Limb (tissue), 2 donors: ENCODE data around the gene CROCC2.

ENCODE experiments used
- DNase-seq, 2 donors: peaks; one replicate each; pipeline ENCODE4 v3.0.0-alpha.2; 2016; ENCODE audit errors: extremely low spot score in 2 of 2

CROCC2 gene

DNA sequence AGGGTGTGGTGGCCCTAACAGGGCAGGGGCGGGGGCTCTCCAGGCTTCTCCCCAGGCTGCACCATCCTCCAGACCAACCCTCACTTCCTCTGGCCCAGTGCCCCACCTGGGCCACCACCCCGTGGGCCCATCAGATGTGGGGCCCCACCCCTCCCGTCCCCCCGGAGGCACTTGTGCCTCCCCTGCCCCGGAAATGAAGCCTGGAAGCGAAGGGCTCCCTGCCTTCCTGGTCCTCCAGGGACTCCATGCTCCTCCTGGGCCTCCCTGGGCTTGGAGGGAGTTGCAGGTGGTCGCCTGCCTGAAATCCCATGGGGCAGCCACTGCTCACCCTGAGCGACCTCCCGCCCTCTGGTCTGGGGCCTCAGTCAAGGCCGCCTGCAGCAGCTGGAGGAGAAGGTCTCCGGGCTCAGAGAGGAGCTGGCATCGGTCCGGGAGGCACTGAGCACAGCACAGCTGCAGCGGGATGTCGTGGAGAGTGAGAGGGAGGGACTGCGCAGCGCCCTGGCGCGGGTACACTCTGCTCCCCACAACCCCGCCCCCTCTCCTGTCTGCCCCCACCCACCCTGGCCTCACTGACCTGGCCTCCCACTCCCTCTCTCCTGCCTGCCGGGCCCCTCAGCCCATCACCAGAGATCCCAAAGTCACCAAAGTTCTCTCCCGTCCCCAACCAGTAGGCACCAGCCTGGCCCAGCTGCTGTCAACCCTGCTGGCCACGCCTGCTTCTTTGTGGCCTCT lies 28.0 kb downstream of the CROCC2 start:
- peak in 1 of 2 donors; percentile 28 for DNase-seq

GRCh38 chr2:240934701-240935102 lies 28.6 kb downstream of the CROCC2 start:
- no peak for DNase-seq

DNA sequence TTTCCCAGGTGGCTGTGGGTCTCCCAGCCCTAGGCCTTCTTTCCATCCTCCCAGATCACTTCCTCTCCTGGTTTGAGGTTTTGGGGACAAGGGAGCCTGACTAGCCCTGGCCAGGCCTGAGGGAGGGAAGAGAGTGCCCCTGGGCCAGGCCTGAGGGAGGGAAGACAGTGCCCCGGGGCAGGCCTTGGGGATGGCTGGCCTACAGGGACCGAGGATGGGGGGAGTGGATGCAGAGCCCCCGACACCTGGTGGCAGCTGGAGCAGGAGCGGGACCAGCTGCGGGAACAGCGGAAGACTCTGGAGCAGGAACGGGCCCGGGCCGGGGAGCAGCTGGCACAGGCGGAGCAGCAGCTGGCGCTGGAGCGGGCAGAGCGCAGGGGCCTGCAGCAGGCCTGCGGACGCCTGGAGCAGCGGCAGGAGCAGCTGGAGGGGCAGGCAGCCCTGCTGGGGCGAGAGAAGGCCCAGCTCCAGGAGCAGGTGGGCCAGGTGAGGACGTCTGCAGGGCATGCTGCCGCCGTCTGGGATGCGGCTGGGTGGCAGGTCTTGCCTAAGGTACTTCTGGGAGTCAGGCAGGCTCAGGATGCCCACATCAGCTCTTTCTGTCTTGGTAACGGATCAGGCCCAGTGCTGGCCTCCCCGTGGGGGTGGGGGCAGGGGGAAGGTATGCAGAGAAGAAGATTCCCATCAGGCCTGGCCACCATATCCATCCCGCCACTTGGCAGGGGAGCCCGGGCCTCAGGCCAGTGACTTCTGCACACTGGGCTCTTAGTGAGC lies 29.2 kb downstream of the CROCC2 start:
- DNase-seq: peak in 1 of 2 donors; percentile 42

GRCh38 chr2:240936106-240936505 lies 30.0 kb downstream of the CROCC2 start:
- DNase-seq: no peak

DNA sequence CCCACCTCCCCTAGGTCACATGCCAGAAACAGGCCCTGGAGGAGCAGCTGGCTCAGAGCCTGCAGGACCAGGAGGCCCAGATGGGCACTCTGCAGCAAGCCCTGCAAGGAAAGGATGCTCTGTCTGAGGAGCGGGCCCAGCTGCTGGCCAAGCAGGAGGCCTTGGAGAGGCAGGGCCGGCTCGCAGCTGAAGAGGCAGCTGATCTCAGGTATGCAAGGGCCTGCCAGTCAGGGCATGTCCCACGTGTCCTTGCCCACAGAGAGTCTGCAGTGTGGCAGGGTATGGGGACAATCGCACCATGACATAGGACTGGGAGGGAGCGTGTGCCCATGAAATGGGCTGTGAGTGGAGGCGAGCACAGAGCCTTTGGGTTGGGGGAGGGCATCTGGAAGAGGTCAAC lies 39.9 kb downstream of the CROCC2 start:
- DNase-seq: no peak

GRCh38 chr2:240946654-240947053 lies 40.5 kb downstream of the CROCC2 start:
- no peak for DNase-seq

- DNase-seq: no peak
These were observed 41.0 kb downstream of the CROCC2 start for GRCh38 chr2:240947176-240947575.

DNA sequence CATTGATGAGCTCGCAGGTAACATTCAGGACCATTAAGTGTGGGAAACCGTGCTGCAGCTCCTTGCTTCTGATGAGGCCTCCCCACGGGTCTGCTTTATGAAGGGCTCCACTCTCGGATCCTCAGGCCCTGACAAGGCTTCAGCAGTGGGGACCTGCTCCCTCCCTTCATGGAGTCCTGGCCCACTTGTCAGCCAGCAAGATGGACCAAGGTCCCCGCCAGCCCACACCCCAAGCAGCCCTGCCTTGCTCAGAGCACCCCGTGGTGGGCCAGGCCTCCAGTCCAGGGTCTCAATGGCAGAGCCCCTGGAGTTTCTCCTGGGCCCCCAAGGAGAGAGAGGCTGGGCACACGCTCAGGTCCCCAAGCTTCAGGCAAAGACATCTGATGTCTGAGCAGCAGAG lies 41.5 kb downstream of the CROCC2 start:
- no peak for DNase-seq

- no peak for DNase-seq
These were observed 42.0 kb downstream of the CROCC2 start for GRCh38 chr2:240948086-240948485.

GRCh38 chr2:240948905-240949790 lies 43.0 kb downstream of the CROCC2 start:
- DNase-seq: no peak

DNA sequence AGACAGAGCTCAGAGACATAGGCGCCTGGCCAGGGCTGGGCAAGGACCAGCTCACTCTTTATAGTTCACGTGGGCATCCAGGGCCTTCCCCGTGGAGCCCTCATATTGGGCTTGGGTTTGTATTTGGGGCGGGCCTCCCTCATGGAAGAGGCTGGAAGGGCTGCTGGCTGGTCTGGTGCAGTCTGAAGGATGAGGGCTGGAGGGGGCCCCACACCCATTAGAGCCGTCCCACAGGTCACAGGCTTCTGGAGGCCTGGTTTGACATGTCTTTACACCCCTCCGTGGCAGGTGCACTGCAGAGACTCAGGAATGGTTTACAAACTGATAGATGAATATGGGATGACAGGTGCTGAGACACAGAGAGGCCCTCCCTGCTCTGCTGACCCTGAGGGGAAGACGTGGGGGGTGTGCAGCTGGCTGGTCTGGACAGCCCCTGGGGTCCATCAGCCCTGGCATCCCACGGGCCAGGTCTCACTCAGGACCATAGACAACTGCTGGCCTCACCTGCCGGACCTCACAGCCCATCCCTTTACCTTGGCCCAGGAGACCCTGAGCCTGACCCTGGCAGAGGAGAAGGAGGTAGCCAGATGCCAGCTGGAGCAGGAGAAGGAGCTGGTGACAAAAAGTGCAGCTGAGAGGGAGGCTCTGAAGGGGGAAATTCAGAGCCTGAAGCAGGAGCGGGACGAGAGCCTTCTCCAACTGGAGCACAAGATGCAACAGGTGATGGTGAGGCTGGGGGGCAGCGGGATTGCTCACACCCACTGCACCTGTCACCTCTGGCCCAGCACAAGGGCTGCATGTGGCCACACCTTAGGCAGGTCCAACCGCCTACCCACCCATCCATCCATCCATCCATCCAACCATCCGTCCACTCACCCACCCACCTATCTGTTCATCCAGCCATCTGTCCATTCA lies 43.9 kb downstream of the CROCC2 start:
- no peak for DNase-seq

- no peak for DNase-seq
These were observed 45.0 kb downstream of the CROCC2 start for GRCh38 chr2:240951045-240951594.

DNA sequence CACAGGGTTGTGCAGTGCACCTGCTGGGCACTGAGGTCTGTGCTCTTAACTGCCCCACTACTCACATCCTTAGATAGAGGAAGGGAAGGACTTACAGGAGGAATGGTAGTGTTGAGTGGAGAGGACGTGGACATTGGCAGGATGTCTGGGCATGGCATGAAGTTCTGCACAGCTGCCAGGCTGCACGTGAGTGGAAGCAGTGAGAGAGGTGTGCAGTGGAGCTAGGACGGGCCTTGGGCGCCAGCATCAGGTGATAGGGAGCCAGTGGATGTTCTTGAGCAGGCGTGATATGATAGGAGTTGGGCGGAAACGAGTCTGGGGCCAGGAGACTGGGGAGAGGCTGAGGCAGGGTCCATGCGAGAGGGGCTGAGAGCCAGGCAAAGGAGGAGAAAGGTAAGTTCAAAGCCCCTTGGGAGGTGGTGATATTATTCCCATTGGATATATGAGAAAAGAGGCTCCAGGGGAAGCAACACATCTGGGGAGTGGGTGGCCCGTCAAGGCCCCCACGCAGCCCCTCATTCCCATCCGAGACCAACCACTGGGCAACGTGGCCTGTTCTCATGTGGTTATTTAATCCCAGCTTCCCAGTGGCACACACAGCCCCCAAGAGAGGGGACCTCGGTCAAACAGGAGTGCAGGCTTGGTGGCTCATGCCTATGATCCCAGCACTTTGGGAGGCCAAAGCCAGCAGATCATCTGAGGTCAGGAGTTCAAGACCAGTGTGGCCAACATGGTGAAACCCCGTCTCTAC lies 46.5 kb downstream of the CROCC2 start:
- no peak for DNase-seq

DNA sequence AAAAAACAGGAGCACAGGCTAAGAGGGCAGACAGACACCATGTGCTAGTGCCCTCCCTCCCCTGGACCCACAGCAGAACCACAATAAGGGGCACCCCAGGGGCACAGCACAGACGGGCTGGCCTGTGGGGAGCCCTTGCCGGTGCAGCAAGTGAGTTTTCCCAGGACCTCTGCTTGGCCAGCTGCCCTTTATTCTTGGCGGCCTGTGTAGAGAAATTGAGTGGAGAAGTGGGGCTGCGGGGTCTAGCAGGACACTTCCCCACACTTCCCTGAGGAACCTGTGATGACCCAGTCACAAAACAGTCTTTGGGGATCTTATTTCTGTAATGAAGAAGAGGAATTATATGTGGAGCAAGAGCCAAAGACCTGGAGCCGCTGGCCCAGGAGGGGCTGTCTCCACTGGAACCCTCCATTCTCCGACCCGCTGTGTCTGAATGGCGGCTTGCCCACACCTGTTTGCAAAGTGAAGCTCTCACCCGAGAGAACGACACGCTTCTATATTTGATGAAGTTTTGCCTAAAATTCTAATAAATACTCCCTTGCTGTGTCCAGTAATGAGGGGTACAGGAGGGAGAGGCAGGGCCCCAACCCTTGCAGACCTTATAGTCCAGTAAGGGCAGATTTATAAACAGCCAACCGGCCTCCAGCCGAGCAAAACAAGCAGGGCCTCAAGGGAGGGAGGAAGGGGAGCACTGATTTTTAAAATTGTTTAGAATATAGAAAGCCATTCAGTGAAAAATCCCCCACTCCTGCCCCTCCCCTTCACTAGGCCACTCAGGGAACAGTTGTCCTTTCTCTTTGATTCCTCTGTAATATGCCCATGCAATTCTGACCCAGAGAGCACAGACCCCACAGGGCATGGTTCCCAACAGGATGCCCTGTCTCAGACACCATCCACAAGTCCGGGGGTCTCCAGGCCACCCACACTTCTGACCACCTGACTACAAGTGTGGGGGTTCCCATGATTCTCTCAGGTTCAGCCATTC lies 47.6 kb downstream of the CROCC2 start:
- DNase-seq: no peak

DNA sequence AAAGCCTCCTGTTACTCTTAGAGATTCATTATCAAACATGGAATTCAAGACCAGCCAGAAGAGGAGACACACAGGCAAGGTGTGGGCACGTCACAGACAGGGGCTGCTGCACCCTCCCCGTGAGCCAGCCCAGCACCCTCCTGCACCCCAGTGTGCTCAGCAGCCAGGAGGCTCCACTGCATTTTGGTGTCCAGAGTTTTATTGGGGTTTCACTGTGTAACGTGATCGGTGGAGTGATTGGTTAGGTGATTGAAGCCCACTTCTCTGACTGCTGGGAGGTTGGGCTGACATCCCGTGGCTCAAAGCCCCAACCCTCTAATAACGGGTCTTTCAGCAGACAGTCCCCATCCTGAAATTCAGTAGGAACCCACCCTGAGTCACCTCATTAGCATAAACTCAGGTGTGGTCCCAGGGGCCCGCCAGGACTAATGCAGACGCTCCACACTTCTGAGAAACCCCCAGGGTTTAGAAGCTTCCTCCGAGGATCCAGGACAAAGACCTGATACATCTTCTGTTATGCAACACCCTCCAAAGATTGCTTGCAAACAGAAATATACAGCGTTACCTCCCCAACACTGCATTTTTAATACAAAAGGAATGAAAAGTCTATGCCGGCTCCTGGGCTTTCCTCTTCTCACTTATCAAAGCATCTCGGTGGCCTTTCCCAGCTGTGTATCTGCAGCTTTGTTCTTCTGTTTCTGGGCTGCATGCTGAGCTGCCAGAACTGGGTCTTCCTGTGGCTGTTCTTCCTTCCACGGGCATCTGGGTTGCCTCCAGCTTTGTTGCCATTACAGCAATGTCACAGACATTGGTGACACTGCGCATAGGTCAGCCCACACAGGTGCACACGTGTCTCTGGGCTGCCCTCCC lies 48.5 kb downstream of the CROCC2 start:
- DNase-seq: no peak

DNA sequence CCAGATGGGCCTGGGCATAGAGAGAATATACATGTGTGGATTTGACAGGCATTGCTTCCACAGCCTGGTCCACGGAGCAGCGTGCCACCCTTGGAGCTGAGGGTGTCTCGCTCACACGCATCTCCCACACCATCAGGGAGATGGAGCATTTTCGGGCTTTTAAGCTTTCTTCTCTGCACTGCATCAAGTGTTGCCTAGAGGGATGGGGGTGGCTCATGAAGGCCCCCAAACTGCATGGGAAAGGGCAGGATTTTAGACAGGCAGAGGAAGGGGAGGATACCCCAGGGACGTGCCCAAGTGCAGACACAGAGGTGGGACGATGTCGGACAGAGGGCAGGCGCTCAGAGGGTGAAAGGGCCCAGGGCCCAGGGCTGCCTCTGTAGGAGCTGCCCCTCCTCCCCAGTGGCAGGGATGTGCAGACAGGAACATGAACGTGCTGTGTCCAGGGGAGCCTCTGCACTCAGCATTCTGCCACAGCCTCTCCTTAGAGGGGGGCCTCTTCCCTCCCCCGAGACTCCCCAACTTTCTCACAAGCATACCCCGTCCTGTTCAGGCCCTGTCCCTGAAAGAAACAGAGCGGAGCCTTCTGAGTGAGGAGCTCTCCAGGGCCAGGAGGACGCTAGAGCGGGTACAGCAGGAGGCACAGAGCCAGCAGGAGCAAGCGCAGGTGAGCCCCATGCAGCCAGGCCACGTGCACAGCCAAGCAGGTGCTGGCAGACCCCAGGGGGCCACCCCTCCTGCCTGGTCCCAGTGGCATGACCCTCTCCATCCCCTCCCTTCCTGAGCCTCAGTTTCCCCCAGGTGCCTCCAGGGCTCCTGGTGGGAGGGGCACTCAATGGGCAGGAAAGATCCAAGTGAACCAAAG lies 49.4 kb downstream of the CROCC2 start:
- DNase-seq: no peak
